Measurements from ENCODE around the gene USP17L20.
"Not testable (repeated sequence)": the region's sequence is repeated elsewhere in the genome, so short reads cannot be mapped to it uniquely, and the experiment has no call there.

Gene USP17L20, protein sequence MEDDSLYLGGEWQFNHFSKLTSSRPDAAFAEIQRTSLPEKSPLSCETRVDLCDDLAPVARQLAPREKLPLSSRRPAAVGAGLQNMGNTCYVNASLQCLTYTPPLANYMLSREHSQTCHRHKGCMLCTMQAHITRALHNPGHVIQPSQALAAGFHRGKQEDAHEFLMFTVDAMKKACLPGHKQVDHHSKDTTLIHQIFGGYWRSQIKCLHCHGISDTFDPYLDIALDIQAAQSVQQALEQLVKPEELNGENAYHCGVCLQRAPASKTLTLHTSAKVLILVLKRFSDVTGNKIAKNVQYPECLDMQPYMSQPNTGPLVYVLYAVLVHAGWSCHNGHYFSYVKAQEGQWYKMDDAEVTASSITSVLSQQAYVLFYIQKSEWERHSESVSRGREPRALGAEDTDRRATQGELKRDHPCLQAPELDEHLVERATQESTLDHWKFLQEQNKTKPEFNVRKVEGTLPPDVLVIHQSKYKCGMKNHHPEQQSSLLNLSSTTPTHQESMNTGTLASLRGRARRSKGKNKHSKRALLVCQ

DNA sequence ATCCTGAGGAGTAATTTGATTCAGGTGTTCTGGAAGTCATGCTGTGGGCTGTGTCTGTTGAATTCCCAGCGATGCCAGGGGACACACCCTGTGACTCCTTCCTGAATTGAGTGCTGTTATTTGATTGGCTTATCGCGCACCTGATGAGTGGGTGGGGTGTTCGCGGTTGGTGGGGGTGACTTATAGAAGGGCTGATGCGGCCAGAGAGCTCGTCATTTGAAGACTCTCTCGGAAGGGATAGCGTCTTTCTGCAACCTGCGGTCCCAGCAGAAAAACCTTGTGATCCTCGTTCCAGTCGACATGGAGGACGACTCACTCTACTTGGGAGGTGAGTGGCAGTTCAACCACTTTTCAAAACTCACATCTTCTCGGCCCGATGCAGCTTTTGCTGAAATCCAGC lies at the start of gene USP17L20:
USP17L20 (plus strand) TSS at position 301 of the 400 bp plus-strand sequence; CDS start at position 301, 0 bp downstream.
- DNase-seq (ENCODE audit: low read depth in 3 of 3, low spot score in 1 of 3): not testable (repeated sequence)

DNA sequence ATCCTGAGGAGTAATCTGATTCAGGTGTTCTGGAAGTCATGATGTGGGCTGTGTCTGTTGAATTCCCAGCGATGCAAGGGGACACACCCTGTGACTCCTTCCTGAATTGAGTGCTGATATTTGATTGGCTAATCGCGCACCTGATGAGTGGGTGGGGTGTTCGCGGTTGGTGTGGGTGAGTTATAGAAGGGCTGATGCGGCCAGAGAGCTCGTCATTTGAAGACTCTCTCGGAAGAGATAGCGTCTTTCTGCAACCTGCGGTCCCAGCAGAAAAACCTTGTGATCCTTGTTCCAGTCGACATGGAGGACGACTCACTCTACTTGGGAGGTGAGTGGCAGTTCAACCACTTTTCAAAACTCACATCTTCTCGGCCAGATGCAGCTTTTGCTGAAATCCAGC lies 47.6 kb upstream of the USP17L20 start, which contains the start of gene USP17L10:
USP17L10 (plus strand) TSS at position 301 of the 400 bp plus-strand sequence; CDS start at position 301, 0 bp downstream.
- DNase-seq (ENCODE audit: low read depth in 3 of 3, low spot score in 1 of 3): not testable (repeated sequence)

DNA sequence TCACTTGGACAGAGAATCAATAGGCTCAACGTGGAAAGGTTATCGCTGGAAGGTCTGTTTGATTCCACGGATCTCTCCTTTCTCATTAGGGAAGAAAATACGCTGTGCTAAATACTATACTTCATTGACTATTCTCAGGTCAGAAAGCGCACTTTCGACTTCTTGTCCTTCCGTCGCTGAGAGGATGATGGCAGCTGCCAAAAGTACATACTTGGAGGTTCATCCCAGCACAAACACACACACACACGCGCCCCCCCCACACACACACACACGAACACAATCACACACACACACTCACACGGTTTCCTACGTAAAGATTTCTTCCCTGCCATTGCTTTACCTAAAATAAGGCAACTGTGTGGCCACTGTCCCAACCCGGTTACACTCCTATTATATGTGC lies 43.2 kb upstream of the USP17L20 start:
- DNase-seq (ENCODE audit: low read depth in 3 of 3, low spot score in 1 of 3): not testable (repeated sequence)

DNA sequence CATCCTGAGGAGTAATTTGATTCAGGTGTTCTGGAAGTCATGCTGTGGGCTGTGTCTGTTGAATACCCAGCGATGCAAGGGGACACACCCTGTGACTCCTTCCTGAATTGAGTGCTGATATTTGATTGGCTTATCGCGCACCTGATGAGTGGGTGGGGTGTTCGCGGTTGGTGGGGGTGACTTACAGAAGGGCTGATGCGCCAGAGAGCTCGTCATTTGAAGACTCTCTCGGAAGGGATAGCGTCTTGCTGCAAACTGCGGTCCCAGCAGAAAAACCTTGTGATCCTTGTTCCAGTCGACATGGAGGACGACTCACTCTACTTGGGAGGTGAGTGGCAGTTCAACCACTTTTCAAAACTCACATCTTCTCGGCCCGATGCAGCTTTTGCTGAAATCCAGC lies 42.8 kb upstream of the USP17L20 start, which contains the start of gene USP17L11:
USP17L11 (plus strand) TSS at position 301 of the 400 bp plus-strand sequence; CDS start at position 301, 0 bp downstream.
- not testable (repeated sequence) for DNase-seq (ENCODE audit: low read depth in 3 of 3, low spot score in 1 of 3)

DNA sequence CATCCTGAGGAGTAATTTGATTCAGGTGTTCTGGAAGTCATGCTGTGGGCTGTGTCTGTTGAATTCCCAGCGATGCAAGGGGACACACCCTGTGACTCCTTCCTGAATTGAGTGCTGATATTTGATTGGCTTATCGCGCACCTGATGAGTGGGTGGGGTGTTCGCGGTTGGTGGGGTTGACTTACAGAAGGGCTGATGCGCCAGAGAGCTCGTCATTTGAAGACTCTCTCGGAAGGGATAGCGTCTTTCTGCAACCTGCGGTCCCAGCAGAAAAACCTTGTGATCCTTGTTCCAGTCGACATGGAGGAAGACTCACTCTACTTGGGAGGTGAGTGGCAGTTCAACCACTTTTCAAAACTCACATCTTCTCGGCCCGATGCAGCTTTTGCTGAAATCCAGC lies 38.1 kb upstream of the USP17L20 start, which contains the start of gene USP17L12:
USP17L12 (plus strand) TSS at position 301 of the 400 bp plus-strand sequence; CDS start at position 301, 0 bp downstream.
- DNase-seq (ENCODE audit: low read depth in 3 of 3, low spot score in 1 of 3): not testable (repeated sequence)

DNA sequence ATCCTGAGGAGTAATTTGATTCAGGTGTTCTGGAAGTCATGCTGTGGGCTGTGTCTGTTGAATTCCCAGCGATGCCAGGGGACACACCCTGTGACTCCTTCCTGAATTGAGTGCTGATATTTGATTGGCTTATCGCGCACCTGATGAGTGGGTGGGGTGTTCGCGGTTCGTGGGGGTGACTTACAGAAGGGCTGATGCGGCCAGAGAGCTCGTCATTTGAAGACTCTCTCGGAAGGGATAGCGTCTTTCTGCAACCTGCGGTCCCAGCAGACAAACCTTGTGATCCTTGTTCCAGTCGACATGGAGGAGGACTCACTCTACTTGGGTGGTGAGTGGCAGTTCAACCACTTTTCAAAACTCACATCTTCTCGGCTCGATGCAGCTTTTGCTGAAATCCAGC lies 33.3 kb upstream of the USP17L20 start, which contains the start of gene USP17L13:
USP17L13 (plus strand) TSS at position 301 of the 400 bp plus-strand sequence; CDS start at position 301, 0 bp downstream.
- not testable (repeated sequence) for DNase-seq (ENCODE audit: low read depth in 3 of 3, low spot score in 1 of 3)

DNA sequence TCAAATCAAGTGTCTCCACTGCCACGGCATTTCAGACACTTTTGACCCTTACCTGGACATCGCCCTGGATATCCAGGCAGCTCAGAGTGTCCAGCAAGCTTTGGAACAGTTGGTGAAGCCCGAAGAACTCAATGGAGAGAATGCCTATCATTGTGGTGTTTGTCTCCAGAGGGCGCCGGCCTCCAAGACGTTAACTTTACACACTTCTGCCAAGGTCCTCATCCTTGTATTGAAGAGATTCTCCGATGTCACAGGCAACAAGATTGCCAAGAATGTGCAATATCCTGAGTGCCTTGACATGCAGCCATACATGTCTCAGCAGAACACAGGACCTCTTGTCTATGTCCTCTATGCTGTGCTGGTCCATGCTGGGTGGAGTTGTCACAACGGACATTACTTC lies 27.7 kb upstream of the USP17L20 start:
- DNase-seq (ENCODE audit: low read depth in 3 of 3, low spot score in 1 of 3): not testable (repeated sequence)

DNA sequence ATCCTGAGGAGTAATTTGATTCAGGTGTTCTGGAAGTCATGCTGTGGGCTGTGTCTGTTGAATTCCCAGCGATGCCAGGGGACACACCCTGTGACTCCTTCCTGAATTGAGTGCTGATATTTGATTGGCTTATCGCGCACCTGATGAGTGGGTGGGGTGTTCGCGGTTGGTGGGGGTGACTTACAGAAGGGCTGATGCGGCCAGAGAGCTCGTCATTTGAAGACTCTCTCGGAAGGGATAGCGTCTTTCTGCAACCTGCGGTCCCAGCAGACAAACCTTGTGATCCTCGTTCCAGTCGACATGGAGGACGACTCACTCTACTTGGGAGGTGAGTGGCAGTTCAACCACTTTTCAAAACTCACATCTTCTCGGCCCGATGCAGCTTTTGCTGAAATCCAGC lies 23.8 kb upstream of the USP17L20 start, which contains the start of gene USP17L15:
USP17L15 (plus strand) TSS at position 301 of the 400 bp plus-strand sequence; CDS start at position 301, 0 bp downstream.
- DNase-seq (ENCODE audit: low read depth in 3 of 3, low spot score in 1 of 3): not testable (repeated sequence)

DNA sequence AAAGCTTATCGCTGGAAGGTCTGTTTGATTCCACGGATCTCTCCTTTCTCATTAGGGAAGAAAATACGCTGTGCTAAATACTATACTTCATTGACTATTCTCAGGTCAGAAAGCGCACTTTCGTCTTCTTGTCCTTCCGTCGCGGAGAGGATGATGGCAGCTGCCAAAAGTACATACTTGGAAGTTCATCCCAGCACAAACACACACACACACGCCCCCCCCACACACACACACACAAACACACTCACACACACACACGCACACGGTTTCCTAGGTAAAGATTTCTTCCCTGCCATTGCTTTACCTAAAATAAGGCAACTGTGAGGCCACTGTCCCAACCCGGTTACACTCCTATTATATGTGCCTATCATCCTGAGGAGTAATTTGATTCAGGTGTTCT lies 19.5 kb upstream of the USP17L20 start:
- DNase-seq (ENCODE audit: low read depth in 3 of 3, low spot score in 1 of 3): not testable (repeated sequence)

DNA sequence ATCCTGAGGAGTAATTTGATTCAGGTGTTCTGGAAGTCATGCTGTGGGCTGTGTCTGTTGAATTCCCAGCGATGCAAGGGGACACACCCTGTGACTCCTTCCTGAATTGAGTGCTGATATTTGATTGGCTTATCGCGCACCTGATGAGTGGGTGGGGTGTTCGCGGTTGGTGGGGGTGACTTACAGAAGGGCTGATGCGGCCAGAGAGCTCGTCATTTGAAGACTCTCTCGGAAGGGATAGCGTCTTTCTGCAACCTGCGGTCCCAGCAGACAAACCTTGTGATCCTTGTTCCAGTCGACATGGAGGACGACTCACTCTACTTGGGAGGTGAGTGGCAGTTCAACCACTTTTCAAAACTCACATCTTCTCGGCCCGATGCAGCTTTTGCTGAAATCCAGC lies 14.3 kb upstream of the USP17L20 start, which contains the start of gene USP17L17:
USP17L17 (plus strand) TSS at position 301 of the 400 bp plus-strand sequence; CDS start at position 301, 0 bp downstream.
- not testable (repeated sequence) for DNase-seq (ENCODE audit: low read depth in 3 of 3, low spot score in 1 of 3)

DNA sequence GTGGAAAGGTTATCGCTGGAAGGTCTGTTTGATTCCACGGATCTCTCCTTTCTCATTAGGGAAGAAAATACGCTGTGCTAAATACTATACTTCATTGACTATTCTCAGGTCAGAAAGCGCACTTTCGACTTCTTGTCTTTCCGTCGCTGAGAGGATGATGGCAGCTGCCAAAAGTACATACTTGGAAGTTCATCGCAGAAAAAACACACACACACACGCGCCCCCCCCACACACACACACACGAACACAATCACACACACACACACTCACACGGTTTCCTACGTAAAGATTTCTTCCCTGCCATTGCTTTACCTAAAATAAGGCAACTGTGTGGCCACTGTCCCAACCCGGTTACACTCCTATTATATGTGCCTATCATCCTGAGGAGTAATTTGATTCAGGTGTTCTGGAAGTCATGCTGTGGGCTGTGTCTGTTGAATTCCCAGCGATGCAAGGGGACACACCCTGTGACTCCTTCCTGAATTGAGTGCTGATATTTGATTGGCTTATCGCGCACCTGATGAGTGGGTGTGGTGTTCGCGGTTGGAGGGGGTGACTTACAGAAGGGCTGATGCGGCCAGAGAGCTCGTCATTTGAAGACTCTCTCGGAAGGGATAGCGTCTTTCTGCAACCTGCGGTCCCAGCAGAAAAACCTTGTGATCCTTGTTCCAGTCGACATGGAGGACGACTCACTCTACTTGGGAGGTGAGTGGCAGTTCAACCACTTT lies 9.8 kb upstream of the USP17L20 start, which contains the start of gene USP17L18:
USP17L18 (plus strand) TSS at position 678 of the 728 bp plus-strand sequence; CDS start at position 678, 0 bp downstream.
- DNase-seq (ENCODE audit: low read depth in 3 of 3, low spot score in 1 of 3): not testable (repeated sequence)

DNA sequence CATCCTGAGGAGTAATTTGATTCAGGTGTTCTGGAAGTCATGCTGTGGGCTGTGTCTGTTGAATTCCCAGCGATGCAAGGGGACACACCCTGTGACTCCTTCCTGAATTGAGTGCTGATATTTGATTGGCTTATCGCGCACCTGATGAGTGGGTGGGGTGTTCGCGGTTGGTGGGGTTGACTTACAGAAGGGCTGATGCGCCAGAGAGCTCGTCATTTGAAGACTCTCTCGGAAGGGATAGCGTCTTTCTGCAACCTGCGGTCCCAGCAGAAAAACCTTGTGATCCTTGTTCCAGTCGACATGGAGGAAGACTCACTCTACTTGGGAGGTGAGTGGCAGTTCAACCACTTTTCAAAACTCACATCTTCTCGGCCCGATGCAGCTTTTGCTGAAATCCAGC lies 4.8 kb upstream of the USP17L20 start, which contains the start of gene USP17L19:
USP17L19 (plus strand) TSS at position 301 of the 400 bp plus-strand sequence; CDS start at position 301, 0 bp downstream.
- not testable (repeated sequence) for DNase-seq (ENCODE audit: low read depth in 3 of 3, low spot score in 1 of 3)

DNA sequence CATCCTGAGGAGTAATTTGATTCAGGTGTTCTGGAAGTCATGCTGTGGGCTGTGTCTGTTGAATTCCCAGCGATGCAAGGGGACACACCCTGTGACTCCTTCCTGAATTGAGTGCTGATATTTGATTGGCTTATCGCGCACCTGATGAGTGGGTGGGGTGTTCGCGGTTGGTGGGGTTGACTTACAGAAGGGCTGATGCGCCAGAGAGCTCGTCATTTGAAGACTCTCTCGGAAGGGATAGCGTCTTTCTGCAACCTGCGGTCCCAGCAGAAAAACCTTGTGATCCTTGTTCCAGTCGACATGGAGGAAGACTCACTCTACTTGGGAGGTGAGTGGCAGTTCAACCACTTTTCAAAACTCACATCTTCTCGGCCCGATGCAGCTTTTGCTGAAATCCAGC lies 4.6 kb downstream of the USP17L20 start, which contains the start of gene USP17L21:
USP17L21 (plus strand) TSS at position 301 of the 400 bp plus-strand sequence; CDS start at position 301, 0 bp downstream.
- DNase-seq (ENCODE audit: low read depth in 3 of 3, low spot score in 1 of 3): not testable (repeated sequence)

DNA sequence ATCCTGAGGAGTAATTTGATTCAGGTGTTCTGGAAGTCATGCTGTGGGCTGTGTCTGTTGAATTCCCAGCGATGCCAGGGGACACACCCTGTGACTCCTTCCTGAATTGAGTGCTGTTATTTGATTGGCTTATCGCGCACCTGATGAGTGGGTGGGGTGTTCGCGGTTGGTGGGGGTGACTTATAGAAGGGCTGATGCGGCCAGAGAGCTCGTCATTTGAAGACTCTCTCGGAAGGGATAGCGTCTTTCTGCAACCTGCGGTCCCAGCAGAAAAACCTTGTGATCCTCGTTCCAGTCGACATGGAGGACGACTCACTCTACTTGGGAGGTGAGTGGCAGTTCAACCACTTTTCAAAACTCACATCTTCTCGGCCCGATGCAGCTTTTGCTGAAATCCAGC lies 9.4 kb downstream of the USP17L20 start, which contains the start of gene USP17L22:
USP17L22 (plus strand) TSS at position 301 of the 400 bp plus-strand sequence; CDS start at position 301, 0 bp downstream.
- DNase-seq (ENCODE audit: low read depth in 3 of 3, low spot score in 1 of 3): not testable (repeated sequence)

DNA sequence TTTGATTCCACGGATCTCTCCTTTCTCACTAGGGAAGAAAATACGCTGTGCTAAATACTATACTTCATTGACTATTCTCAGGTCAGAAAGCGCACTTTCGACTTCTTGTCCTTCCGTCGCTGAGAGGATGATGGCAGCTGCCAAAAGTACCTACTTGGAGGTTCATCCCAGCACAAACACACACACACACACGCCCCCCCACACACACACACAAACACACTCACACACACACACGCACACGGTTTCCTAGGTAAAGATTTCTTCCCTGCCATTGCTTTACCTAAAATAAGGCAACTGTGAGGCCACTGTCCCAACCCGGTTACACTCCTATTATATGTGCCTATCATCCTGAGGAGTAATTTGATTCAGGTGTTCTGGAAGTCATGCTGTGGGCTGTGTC lies 13.8 kb downstream of the USP17L20 start:
- not testable (repeated sequence) for DNase-seq (ENCODE audit: low read depth in 3 of 3, low spot score in 1 of 3)
